Medulla oblongata (tissue), 1 donor: Measurements from ENCODE around the gene HCRTR1.
"Not testable (repeated sequence)": the region's sequence is repeated elsewhere in the genome, so short reads cannot be mapped to it uniquely, and the experiment has no call there.

Experiments
- DNase-seq: peaks from one replicate; pipeline ENCODE4 v3.0.0-alpha.2; 2015; ENCODE audit errors: extremely low spot score

Gene HCRTR1

DNA sequence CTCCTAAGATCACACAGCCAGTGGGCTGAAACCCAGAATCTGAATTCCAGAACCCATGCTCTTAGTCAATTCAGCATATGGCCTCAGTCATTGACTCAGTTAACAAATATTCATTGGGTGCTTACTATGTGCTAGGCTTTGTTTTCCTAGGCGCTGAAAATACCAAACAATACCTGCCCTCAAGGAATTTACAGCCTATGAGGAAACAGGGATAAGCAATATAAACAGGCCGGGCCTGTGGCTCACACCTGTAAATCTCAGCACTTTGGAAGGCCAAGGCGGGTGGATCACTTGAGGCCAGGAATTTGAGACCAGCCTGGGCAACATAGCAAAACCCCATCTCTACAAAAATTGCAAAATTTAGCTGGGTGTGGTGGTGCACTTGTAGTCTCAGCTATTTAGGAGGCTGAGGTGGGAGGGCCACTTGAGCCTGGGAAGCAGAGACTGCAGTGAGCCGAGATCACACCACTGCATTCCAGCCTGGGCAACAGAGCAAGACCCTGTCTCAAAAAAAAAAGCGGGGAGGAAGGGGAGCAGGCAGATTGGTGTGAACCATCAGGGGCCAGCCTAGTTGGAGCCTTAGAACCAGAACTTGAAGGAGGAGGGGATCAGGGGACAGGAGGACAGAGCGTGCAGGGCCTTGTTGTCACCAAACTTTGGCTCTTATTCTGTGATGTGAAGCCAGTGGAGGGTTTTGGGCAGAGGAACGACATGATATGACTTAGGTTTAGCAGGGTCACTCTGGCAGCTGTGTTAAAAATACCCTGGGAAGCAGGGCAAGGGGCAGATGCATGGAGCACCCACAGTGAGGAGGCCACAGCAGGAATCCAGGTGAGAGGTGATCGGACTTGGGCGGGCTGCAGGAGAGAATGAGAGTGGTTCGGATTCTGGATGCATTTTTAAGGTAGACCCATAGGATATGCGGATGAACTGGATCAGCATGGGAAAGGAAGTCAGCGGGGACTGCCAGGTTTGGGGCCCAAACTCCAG is 35.4 kb upstream of the HCRTR1 start:
- no peak for DNase-seq

GRCh38 chr1:31583082-31583994 is 34.2 kb upstream of the HCRTR1 start:
- DNase-seq, result no peak

- DNase-seq, result peak; percentile 38
Measured at GRCh38 chr1:31583995-31584868, 33.3 kb upstream of the HCRTR1 start.

DNA sequence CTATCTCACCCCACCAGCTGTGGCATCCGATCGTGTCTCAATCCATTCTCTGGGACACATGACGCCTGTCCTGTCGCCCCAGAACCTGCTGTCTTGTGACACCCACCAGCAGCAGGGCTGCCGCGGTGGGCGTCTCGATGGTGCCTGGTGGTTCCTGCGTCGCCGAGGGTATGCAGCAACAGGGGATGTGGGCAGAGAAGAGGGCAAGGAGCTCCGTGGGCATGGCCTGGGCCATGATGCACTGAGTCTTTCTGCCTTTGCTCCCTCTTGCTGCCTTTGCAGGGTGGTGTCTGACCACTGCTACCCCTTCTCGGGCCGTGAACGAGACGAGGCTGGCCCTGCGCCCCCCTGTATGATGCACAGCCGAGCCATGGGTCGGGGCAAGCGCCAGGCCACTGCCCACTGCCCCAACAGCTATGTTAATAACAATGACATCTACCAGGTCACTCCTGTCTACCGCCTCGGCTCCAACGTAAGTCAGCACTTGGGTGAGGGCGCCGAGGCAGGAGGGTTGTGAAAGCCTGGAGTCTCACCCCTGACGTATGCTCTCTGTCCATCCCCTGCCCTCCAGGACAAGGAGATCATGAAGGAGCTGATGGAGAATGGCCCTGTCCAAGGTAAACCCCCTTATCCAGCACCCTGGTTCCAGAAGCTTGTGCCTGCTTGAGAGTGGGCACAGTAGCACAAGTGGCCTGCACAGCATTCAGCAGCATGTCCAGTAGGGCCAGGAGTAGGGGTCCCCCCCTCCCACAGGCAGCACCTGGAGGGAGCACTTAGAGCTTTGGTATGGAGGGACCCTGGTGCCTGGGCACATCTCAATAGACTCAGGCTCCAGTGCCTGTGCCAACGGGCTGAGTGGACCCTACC is 32.4 kb upstream of the HCRTR1 start:
- no peak for DNase-seq

- no peak for DNase-seq
Measured at GRCh38 chr1:31585736-31586365, 31.6 kb upstream of the HCRTR1 start.

DNA sequence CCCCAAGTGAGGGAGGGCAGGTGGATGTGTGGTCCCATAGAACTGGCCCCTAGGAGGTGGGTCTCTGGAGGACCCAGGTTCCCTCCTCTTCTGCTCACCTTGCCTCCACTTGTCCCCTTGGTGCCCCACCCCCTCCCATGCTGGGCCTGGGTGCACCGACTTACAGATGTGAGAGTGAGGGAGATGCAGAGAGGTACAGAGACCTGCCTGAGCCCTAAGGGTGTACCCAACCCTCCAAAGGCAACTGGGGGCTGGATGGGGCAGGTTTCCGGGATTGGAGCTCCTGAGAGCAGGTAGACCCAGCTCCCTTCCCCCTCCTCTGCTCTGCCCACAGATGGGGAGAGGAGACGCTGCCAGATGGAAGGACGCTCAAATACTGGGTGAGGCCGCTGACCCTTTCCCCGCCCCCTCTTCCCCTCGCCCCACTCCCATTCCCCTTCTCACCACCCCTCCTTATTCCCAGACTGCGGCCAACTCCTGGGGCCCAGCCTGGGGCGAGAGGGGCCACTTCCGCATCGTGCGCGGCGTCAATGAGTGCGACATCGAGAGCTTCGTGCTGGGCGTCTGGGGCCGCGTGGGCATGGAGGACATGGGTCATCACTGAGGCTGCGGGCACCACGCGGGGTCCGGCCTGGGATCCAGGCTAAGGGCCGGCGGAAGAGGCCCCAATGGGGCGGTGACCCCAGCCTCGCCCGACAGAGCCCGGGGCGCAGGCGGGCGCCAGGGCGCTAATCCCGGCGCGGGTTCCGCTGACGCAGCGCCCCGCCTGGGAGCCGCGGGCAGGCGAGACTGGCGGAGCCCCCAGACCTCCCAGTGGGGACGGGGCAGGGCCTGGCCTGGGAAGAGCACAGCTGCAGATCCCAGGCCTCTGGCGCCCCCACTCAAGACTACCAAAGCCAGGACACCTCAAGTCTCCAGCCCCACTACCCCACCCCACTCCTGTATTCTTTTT is 30.8 kb upstream of the HCRTR1 start:
- no peak for DNase-seq

- DNase-seq, result not testable (repeated sequence)
Measured at GRCh38 chr1:31587328-31587699, 30.2 kb upstream of the HCRTR1 start.

DNA sequence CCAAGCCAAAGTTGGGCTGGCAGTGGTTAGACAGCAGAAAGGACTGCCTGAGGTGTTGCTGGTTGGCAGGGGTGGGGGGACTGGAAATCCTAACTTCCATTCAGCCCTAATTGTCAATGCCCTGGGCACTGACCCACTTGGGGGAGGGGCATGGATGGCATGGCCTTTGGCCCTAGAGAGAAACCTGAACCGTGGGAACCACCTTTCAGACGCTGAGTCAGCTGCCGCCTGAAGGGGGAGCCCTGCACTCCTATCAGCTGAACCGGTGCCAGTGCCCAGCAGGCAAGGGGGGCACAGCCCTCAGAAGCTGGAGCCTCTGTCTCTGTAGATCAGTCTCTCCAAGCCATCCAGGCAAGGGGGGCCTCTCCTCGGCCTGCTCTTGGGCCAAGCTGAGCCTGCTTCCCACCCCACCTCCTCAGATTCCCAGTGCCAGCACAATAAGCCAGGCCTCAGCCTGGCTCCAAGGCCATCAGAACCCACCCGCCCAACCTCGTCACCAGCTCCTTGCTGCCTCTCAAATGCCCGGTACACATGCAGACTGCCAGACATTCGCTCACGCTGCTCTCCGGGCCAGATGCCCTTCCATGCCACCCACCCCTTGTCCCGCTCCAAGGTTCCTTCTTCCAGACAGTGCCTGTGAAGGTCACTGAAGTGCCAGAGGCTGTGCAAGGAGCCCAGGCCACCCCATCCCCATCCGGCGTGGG is 29.6 kb upstream of the HCRTR1 start:
- peak; percentile 40 for DNase-seq

- DNase-seq, result no peak
Measured at GRCh38 chr1:31588751-31589515, 28.6 kb upstream of the HCRTR1 start.

GRCh38 chr1:31591425-31592093 is 25.9 kb upstream of the HCRTR1 start:
- DNase-seq, result no peak

GRCh38 chr1:31592132-31592531 is 25.4 kb upstream of the HCRTR1 start:
- DNase-seq, result no peak

GRCh38 chr1:31593136-31593665 is 24.3 kb upstream of the HCRTR1 start:
- no peak for DNase-seq

- peak; percentile 61 for DNase-seq
Measured at GRCh38 chr1:31593770-31594632, 23.5 kb upstream of the HCRTR1 start.

- DNase-seq, result no peak
Measured at GRCh38 chr1:31595836-31596736, 21.4 kb upstream of the HCRTR1 start.

GRCh38 chr1:31596737-31597097 is 20.8 kb upstream of the HCRTR1 start:
- DNase-seq, result no peak
